A549 treated with AZD9567 at 1 μM for 4 hours (cell line): Measurements from ENCODE around the gene SLC5A12. TPM values are rescaled to one million over a fixed set of nuclear protein-coding genes. Genes with fewer than 3 reads are reported as not detected.

Experiments used
- total RNA-seq: library from RNA; stranded (reverse); fragments of 200-300 nt; extraction: Qiagen RNA extraction; gene quantifications from 5 replicates; pipeline ENCODE4 v1.2.3, GENCODE V29; 2022; ENCODE audit not compliant: insufficient read depth

Gene SLC5A12
- total RNA-seq = not detected in 5 replicates

GRCh38 chr11:26721948-26722475, at the start of gene SLC5A12:
SLC5A12 (minus strand) TSS chr11:26722060; CDS start chr11:26721714, 346 bp downstream.

Other genes starting within 250 kb of the SLC5A12 start
- gene MUC15, start 149.8 kb downstream of the SLC5A12 start, total RNA-seq = not detected in 5 replicates